Ovary (tissue), 10 donors: ENCODE measurements around the gene YLPM1. TPM values are rescaled to one million over a fixed set of nuclear protein-coding genes. Genes with fewer than 3 reads are reported as not detected.

Experiments used
- DNase-seq, 5 donors: peaks; one replicate each; pipeline ENCODE4 v3.0.0-alpha.2; 2019 to 2020
- H3K27ac ChIP-seq, 2 donors: fragments of 200-600 bp; one replicate each; pipeline versions ENCODE4 v1.5.1 to v1.8.0; 2019 to 2022
- H3K27me3 ChIP-seq: fragments of 200-600 bp; one replicate; pipeline ENCODE4 v1.8.0; 2022
- H3K36me3 ChIP-seq: fragments of 200-600 bp; sonication (generic); one replicate; pipeline ENCODE4 v1.5.1; 2019
- H3K4me1 ChIP-seq: one replicate; pipeline ENCODE4 v1.8.1; 2013; ENCODE audit warnings: mild to moderate bottlenecking, moderate library complexity; ENCODE audit not compliant: insufficient read depth
- H3K4me3 ChIP-seq: fragments of 200-600 bp; sonication (generic); one replicate; pipeline ENCODE4 v1.5.1; 2017
- H3K9me3 ChIP-seq, 2 donors: fragments of 200-600 bp in 1 of 2; sonication (generic) in 1 of 2; one replicate each; pipeline versions ENCODE4 v1.5.1 to v1.8.1; 2013 to 2019; ENCODE audit warnings: mild to moderate bottlenecking in 1 of 2, moderate library complexity in 1 of 2
- CTCF ChIP-seq, 3 donors: fragments of 450-650 bp in 2 of 3; fragments of 200-600 bp in 1 of 3; IDR thresholded peaks; one replicate each; pipeline versions ENCODE4 v1.5.1 to v1.8.0; 2016 to 2022; ENCODE audit warnings: antibody characterized with exemption in 3 of 3, mild to moderate bottlenecking in 1 of 3
- EP300 ChIP-seq: sonication (generic); formaldehyde crosslinking; IDR thresholded peaks from one replicate; pipeline ENCODE4 v1.6.1; 2017; ENCODE audit warnings: antibody characterized with exemption
- POLR2A ChIP-seq: fragments of 450-650 bp; IDR thresholded peaks from one replicate; pipeline ENCODE4 v1.6.1; 2017; ENCODE audit warnings: antibody characterized with exemption, mild to moderate bottlenecking, moderate library complexity
- WGBS, 3 donors: extraction: QIAGEN DNeasy Blood & Tissue Kit in 1 of 3; methylation state at CpG; one replicate each; pipeline versions ENCODE4 v1.1.5 to v1.1.7; 2013 to 2017; 5-methylcytosine and 5-hydroxymethylcytosine counted together
- intact Hi-C, 4 donors: fragments of 100-400 bp; cut with DNase I; formaldehyde crosslinking; loops; one replicate each; pipeline versions ENCODE4 v1.11.0 to v1.15.1; 2022 to 2023
- long read RNA-seq, 3 donors: library from polyadenylated mRNA in 2 of 3; unstranded in 2 of 3; transcript quantifications; one replicate each; pipeline ENCODE4 v2.0.0 and lab custom pipeline, GENCODE V29; 2021 to 2026
- polyA plus RNA-seq, 2 donors: library from polyadenylated mRNA; stranded (reverse); fragments of 200-250 nt in 1 of 2; fragments of 350-450 nt in 1 of 2; fragmentation: Illumina TruSeq in 1 of 2; extraction: RNeasy Lipid Tissue Mini Kit (QIAGEN cat#74804) in 1 of 2; gene quantifications; one replicate each; pipeline ENCODE4 v1.2.3, GENCODE V29; 2013 to 2014
- total RNA-seq, 7 donors: library from RNA; depleted of rRNA in 2 of 7; stranded (reverse); fragments of >200 nt in 2 of 7; fragmentation: NEBNext Ultra II Directional in 3 of 7; extraction: Animal tissue kit (Norgen Biotek cat#: 25700) in 3 of 7; gene quantifications; one replicate each; pipeline versions ENCODE4 v1.1.0 to v1.2.4, GENCODE V29; 2016 to 2023
- donor health status: DM: no; HTN: no; CAD: no; lungs with moderate emphysema.
- donor health status: DM: no; HTN: no; CAD: no.
- donor health status: Bipolar disorder and iron deficiency.
- donor health status: DM: yes; HTN: yes; CAD: no.
- donor health status: DM: no; HTN: no; CAD: no.
- donor health status: DM: yes; HTN: yes; CAD: no.

Gene YLPM1
- 10 to 100 TPM; 58.7 to 92.4 (median 70.2) TPM for total RNA-seq
- polyA plus RNA-seq, result 10 to 100 TPM; 30.1 to 68.4 TPM
- long read RNA-seq, donor 1, partial matches to known transcripts, result 35 of 37 reads
- long read RNA-seq, donor 1, other reads (novel, unspliced or antisense), result 2 of 37 reads
- long read RNA-seq, donor 2, partial matches to known transcripts, result 32 of 36 reads
- long read RNA-seq, donor 2, other reads (novel, unspliced or antisense), result 0 of 36 reads
- long read RNA-seq, donor 3, partial matches to known transcripts, result 15 of 21 reads
- long read RNA-seq, donor 3, other reads (novel, unspliced or antisense), result 5 of 21 reads

GRCh38 chr14:74762917-74763802 is at the start of gene YLPM1:
YLPM1 (plus strand) TSS chr14:74763316; CDS start chr14:74763490, 174 bp downstream.
- WGBS, 3 donors, result 0% methylated on average over 53 to 76 of the region's 76 CpGs
- Histone ChIP-seq H3K4me3 (peak within 1 kb of the TSS; percentile 91), H3K9me3 (no peaks in the 10 kb centered on the region), H3K36me3 (no peaks in the 10 kb centered on the region), H3K27me3 (no peaks in the 10 kb centered on the region), H3K4me1 (peaks cover 7% of the 10 kb centered on the region), H3K27ac (peak within 1 kb of the TSS; percentile 58 to 88)
- intact Hi-C loops, result no loop called here
- peak; percentile 86 for TF ChIP-seq POLR2A
- peak; percentile 27 to 61 (median 44) for TF ChIP-seq CTCF (IDR thresholded peaks at IDR 0.05)
- no peak for TF ChIP-seq EP300
- DNase-seq, result peak; percentile 87 to 93 (median 90)

GRCh38 chr14:74713395-74713735 is 49.8 kb upstream of the YLPM1 start:
- WGBS, 3 donors, result 9 to 13% (median 10%) methylated on average over 6 of the region's 6 CpGs
- TF ChIP-seq POLR2A (no peak), CTCF (IDR thresholded peaks at IDR 0.05) (no peak), EP300 (no peak)
- DNase-seq, result no peak
- no peaks in the 10 kb centered on the region for H3K9me3 ChIP-seq
- H3K4me1 ChIP-seq, result peaks cover 4% of the 10 kb centered on the region
- no peaks in the 10 kb centered on the region for H3K27me3 ChIP-seq
- H3K36me3 ChIP-seq, result no peaks in the 10 kb centered on the region
- intact Hi-C loops, result loop anchor here in 2 of 4 donors (2.0 to 10.0 kb wide), 3 partner anchors 101 to 209 kb away; partner anchors contain the start of gene LTBP2 (in 1 of the 2)
- H3K27ac ChIP-seq, result peak overlapping the region; percentile 54 to 55
- H3K4me3 ChIP-seq, result peak overlapping the region; percentile 86

- intact Hi-C loops, result no loop called here
- Histone ChIP-seq H3K27ac (no peak overlapping the region), H3K9me3 (no peaks in the 10 kb centered on the region), H3K36me3 (no peaks in the 10 kb centered on the region), H3K4me1 (no peaks in the 10 kb centered on the region), H3K27me3 (no peaks in the 10 kb centered on the region), H3K4me3 (no peak overlapping the region)
- TF ChIP-seq EP300 (no peak), CTCF (IDR thresholded peaks at IDR 0.05) (no peak), POLR2A (no peak)
- no peak for DNase-seq
These were observed 42.6 kb upstream of the YLPM1 start for GRCh38 chr14:74720526-74720925.

GRCh38 chr14:74723134-74723533 is 40.0 kb upstream of the YLPM1 start:
- WGBS, 3 donors, result 88 to 93% (median 92%) methylated on average over 3 of the region's 3 CpGs
- no peaks in the 10 kb centered on the region for H3K36me3 ChIP-seq
- no peaks in the 10 kb centered on the region for H3K9me3 ChIP-seq

More at GRCh38 chr14:74723134-74723533, 40.0 kb upstream of the YLPM1 start:
- DNase-seq, result no peak
- Histone ChIP-seq H3K27me3 (no peaks in the 10 kb centered on the region), H3K4me3 (no peak overlapping the region), H3K27ac (no peak overlapping the region), H3K4me1 (no peaks in the 10 kb centered on the region)
- TF ChIP-seq CTCF (IDR thresholded peaks at IDR 0.05) (no peak), POLR2A (no peak), EP300 (no peak)
- intact Hi-C loops, result no loop called here
